SK-N-SH (cell line): ENCODE measurements around the gene PDGFA.

Source experiments
- EP300 ChIP-seq, 2 experiments: IDR thresholded peaks; 2 replicates each; pipeline versions ENCODE4 v1.4.0 to v1.6.1; 2012; ENCODE audit warnings: borderline replicate concordance in 1 of 2, low read depth in 1 of 2, low read length in 1 of 2
- EZH2phosphoT487 ChIP-seq: fragments of 200-600 bp; sonication (generic); IDR thresholded peaks from 2 replicates; pipeline ENCODE4 v1.6.1; 2017; ENCODE audit warnings: low read depth, mixed run types, mild to moderate bottlenecking, antibody characterized with exemption, moderate library complexity, borderline replicate concordance
- FOXJ3 ChIP-seq: sonication (generic); formaldehyde crosslinking; IDR thresholded peaks from 2 replicates; pipeline ENCODE4 v1.5.1; 2020; ENCODE audit warnings: mild to moderate bottlenecking, missing genetic modification reagents
- JUND ChIP-seq: IDR thresholded peaks from 2 replicates; pipeline ENCODE4 v1.4.0; 2012
- POLR2AphosphoS5 ChIP-seq: IDR thresholded peaks from 2 replicates; pipeline ENCODE4 v1.6.1; 2012; ENCODE audit warnings: low read depth, low read length
- RCOR1 ChIP-seq: fragments of 150-350 bp; IDR thresholded peaks from 2 replicates; pipeline ENCODE4 v1.6.1; 2017; ENCODE audit warnings: antibody characterized with exemption, low read length
- RXRA ChIP-seq: IDR thresholded peaks from 2 replicates; pipeline ENCODE4 v1.4.0; 2012; ENCODE audit warnings: low read depth, mild to moderate bottlenecking, borderline replicate concordance
- SMC3 ChIP-seq: IDR thresholded peaks from 2 replicates; pipeline ENCODE4 v1.6.1; 2012; ENCODE audit warnings: low read depth, low read length, improper control_type of control experiment
- TAF1 ChIP-seq: IDR thresholded peaks from 2 replicates; pipeline ENCODE4 v1.6.1; 2012; ENCODE audit warnings: low read depth, mild to moderate bottlenecking, low read length, moderate library complexity, borderline replicate concordance
- TF ChIP-seq, protein P1 (sequence below): fragments of 200-600 bp; sonication (generic); IDR thresholded peaks from 2 replicates; pipeline ENCODE4 v1.6.1; 2017; ENCODE audit warnings: antibody characterized with exemption, mild to moderate bottlenecking, moderate library complexity
- TF ChIP-seq, protein P2 (sequence below): IDR thresholded peaks from 2 replicates; pipeline ENCODE4 v1.6.1; 2012; ENCODE audit warnings: mild to moderate bottlenecking, low read depth, low read length, moderate library complexity
- TF ChIP-seq, protein P3 (sequence below): IDR thresholded peaks from 2 replicates; pipeline ENCODE4; 2012

DNA sequence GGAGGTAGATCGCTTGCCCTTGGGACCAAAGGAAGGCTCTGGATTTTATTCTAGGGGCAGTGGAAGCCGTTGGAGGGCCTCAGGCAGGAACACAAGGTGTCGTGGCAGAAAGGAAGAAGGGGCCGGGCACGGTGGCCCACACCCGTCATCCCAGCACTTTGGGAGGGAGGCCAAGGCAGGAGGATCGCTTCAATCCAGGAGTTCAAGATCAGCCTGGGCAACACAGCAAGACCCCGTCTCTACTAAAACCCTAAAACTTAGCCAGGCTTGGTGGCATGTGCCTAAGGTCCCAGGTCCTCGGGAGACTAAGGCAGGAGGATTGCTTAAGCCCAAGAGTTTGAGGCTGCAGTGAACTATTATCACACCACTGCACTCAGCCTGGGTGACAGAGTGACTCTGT lies 5.2 kb upstream of the PDGFA start:
- TF ChIP-seq, protein P1, sequence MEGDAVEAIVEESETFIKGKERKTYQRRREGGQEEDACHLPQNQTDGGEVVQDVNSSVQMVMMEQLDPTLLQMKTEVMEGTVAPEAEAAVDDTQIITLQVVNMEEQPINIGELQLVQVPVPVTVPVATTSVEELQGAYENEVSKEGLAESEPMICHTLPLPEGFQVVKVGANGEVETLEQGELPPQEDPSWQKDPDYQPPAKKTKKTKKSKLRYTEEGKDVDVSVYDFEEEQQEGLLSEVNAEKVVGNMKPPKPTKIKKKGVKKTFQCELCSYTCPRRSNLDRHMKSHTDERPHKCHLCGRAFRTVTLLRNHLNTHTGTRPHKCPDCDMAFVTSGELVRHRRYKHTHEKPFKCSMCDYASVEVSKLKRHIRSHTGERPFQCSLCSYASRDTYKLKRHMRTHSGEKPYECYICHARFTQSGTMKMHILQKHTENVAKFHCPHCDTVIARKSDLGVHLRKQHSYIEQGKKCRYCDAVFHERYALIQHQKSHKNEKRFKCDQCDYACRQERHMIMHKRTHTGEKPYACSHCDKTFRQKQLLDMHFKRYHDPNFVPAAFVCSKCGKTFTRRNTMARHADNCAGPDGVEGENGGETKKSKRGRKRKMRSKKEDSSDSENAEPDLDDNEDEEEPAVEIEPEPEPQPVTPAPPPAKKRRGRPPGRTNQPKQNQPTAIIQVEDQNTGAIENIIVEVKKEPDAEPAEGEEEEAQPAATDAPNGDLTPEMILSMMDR: no peak
- TF ChIP-seq EP300 (IDR thresholded peaks at IDR 0.05; ENCODE audit: borderline replicate concordance in 1 of 2, low read depth in 1 of 2, low read length in 1 of 2): no peak
- no peak for TF ChIP-seq SMC3
- TF ChIP-seq FOXJ3: no peak
- TF ChIP-seq POLR2AphosphoS5: no peak
- TF ChIP-seq, protein P2, sequence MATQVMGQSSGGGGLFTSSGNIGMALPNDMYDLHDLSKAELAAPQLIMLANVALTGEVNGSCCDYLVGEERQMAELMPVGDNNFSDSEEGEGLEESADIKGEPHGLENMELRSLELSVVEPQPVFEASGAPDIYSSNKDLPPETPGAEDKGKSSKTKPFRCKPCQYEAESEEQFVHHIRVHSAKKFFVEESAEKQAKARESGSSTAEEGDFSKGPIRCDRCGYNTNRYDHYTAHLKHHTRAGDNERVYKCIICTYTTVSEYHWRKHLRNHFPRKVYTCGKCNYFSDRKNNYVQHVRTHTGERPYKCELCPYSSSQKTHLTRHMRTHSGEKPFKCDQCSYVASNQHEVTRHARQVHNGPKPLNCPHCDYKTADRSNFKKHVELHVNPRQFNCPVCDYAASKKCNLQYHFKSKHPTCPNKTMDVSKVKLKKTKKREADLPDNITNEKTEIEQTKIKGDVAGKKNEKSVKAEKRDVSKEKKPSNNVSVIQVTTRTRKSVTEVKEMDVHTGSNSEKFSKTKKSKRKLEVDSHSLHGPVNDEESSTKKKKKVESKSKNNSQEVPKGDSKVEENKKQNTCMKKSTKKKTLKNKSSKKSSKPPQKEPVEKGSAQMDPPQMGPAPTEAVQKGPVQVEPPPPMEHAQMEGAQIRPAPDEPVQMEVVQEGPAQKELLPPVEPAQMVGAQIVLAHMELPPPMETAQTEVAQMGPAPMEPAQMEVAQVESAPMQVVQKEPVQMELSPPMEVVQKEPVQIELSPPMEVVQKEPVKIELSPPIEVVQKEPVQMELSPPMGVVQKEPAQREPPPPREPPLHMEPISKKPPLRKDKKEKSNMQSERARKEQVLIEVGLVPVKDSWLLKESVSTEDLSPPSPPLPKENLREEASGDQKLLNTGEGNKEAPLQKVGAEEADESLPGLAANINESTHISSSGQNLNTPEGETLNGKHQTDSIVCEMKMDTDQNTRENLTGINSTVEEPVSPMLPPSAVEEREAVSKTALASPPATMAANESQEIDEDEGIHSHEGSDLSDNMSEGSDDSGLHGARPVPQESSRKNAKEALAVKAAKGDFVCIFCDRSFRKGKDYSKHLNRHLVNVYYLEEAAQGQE: no peak
- TF ChIP-seq, protein P3, sequence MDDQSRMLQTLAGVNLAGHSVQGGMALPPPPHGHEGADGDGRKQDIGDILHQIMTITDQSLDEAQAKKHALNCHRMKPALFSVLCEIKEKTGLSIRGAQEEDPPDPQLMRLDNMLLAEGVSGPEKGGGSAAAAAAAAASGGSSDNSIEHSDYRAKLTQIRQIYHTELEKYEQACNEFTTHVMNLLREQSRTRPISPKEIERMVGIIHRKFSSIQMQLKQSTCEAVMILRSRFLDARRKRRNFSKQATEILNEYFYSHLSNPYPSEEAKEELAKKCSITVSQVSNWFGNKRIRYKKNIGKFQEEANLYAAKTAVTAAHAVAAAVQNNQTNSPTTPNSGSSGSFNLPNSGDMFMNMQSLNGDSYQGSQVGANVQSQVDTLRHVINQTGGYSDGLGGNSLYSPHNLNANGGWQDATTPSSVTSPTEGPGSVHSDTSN: no peak
- no peak for TF ChIP-seq TAF1
- TF ChIP-seq JUND: no peak
- no peak for TF ChIP-seq RXRA
- no peak for TF ChIP-seq EZH2phosphoT487
- no peak for TF ChIP-seq RCOR1
